ENCODE results near the gene DPCD.

Gene DPCD

GRCh38 chr10:101587725-101588653 is at the start of gene DPCD, which contains the start of gene POLL:
Gene DPCD, plus strand, starts transcription at chr10:101588321. Its CDS starts 16 bp downstream, at chr10:101588337.
Gene POLL, minus strand, starts transcription at chr10:101588257. Its CDS starts 897 bp downstream, at chr10:101587360.
- DNase-seq (ENCODE audit: low spot score), result peak; percentile 97
- peak within 1 kb of the TSS; percentile 92 for H3K4me3 ChIP-seq
- peak within 1 kb of the TSS; percentile 19 to 82 for H3K27ac ChIP-seq
- no peak for TF ChIP-seq CTCF (IDR thresholded peaks at IDR 0.05)

GRCh38 chr10:101538446-101538845 is 49.7 kb upstream of the DPCD start:
- Histone ChIP-seq H3K4me3 (no peak overlapping the region), H3K27ac (no peak overlapping the region)
- no peak for DNase-seq (ENCODE audit: low spot score)
- TF ChIP-seq CTCF (IDR thresholded peaks at IDR 0.05), result no peak

- no peak for DNase-seq (ENCODE audit: low spot score)
- no peak for TF ChIP-seq CTCF (IDR thresholded peaks at IDR 0.05)
Observed at GRCh38 chr10:101545898-101546297, 42.2 kb upstream of the DPCD start.

GRCh38 chr10:101550965-101551364 is 37.2 kb upstream of the DPCD start:
- no peak for DNase-seq (ENCODE audit: low spot score)
- no peak overlapping the region for H3K27ac ChIP-seq
- TF ChIP-seq CTCF (IDR thresholded peaks at IDR 0.05), result no peak
- no peak overlapping the region for H3K4me3 ChIP-seq

More at GRCh38 chr10:101545898-101546297, 42.2 kb upstream of the DPCD start:
- Histone ChIP-seq H3K27ac (no peak overlapping the region), H3K4me3 (no peak overlapping the region)

- H3K27ac ChIP-seq, result no peak overlapping the region
- TF ChIP-seq CTCF (IDR thresholded peaks at IDR 0.05), result no peak
- no peak overlapping the region for H3K4me3 ChIP-seq
- no peak for DNase-seq (ENCODE audit: low spot score)
Observed at GRCh38 chr10:101552442-101552841, 35.7 kb upstream of the DPCD start.

- Histone ChIP-seq H3K4me3 (no peak overlapping the region), H3K27ac (no peak overlapping the region)
- no peak for TF ChIP-seq CTCF (IDR thresholded peaks at IDR 0.05)
- DNase-seq (ENCODE audit: low spot score), result no peak
Observed at GRCh38 chr10:101557541-101557940, 30.6 kb upstream of the DPCD start.

- no peak overlapping the region for H3K27ac ChIP-seq
- no peak for TF ChIP-seq CTCF (IDR thresholded peaks at IDR 0.05)
- DNase-seq (ENCODE audit: low spot score), result no peak
- H3K4me3 ChIP-seq, result no peak overlapping the region
Observed at GRCh38 chr10:101558204-101558603, 29.9 kb upstream of the DPCD start.
